ENCODE results near the gene ITGAV. TPM values are rescaled to one million over a fixed set of nuclear protein-coding genes. Genes with fewer than 3 reads are reported as not detected.

Gene ITGAV
- total RNA-seq, 1 donor from 2014 or later, result 72.8 TPM

DNA sequence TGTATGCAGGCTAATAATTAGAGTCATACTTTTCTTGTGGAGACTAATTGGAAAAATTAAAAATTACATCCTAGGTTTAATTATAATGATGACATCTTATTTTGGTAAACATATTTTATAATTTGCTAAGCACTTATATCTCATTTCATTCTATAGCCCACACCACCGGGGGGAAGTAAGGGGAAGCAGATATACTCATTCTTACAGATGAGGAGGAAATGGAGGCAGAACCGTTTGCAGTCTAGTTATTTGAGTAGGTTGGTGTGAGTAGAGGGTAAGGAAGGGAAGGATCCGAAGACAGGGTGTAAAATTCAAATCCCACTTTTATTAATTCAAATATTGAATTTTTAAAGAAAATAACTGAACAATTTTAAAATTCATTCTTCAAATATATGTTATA is 3.7 kb downstream of the ITGAV start:
- H3K79me2 ChIP-seq (ENCODE audit: low read depth), result peaks cover 76% of the 10 kb centered on the region
- no peak overlapping the region for H3K4me2 ChIP-seq
- peaks cover 6% of the 10 kb centered on the region for H4K20me1 ChIP-seq (ENCODE audit: low read depth)
- no peak overlapping the region for H3K27ac Mint-ChIP-seq
- no peak for TF ChIP-seq EZH2 (IDR thresholded peaks at IDR 0.05)
- TF ChIP-seq, protein P1, sequence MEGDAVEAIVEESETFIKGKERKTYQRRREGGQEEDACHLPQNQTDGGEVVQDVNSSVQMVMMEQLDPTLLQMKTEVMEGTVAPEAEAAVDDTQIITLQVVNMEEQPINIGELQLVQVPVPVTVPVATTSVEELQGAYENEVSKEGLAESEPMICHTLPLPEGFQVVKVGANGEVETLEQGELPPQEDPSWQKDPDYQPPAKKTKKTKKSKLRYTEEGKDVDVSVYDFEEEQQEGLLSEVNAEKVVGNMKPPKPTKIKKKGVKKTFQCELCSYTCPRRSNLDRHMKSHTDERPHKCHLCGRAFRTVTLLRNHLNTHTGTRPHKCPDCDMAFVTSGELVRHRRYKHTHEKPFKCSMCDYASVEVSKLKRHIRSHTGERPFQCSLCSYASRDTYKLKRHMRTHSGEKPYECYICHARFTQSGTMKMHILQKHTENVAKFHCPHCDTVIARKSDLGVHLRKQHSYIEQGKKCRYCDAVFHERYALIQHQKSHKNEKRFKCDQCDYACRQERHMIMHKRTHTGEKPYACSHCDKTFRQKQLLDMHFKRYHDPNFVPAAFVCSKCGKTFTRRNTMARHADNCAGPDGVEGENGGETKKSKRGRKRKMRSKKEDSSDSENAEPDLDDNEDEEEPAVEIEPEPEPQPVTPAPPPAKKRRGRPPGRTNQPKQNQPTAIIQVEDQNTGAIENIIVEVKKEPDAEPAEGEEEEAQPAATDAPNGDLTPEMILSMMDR (IDR thresholded peaks at IDR 0.05), result no peak
- no peak for TF ChIP-seq EZH2phosphoT487 (IDR thresholded peaks at IDR 0.05)
- peaks cover 66% of the 10 kb centered on the region for H3K4me1 ChIP-seq
- peaks cover 4% of the 10 kb centered on the region for H3K27me3 Mint-ChIP-seq (ENCODE audit: insufficient read depth, low read depth)
- no peaks in the 10 kb centered on the region for H3K9me3 Mint-ChIP-seq
- H3F3A ChIP-seq (ENCODE audit: low read depth), result peaks cover 49% of the 10 kb centered on the region
- H3K4me3 ChIP-seq, result no peak overlapping the region
- H3K36me3 Mint-ChIP-seq, result peaks cover 3% of the 10 kb centered on the region
- H3K4me3 Mint-ChIP-seq, result no peak overlapping the region
- no peaks in the 10 kb centered on the region for H3K36me3 ChIP-seq
- no peaks in the 10 kb centered on the region for H3K9me3 ChIP-seq (ENCODE audit: low read depth)
- H3K9ac ChIP-seq, result no peak overlapping the region
- no peaks in the 10 kb centered on the region for H3K27me3 ChIP-seq
- H3K4me1 Mint-ChIP-seq, result peaks cover 42% of the 10 kb centered on the region
- no peak for DNase-seq (ENCODE audit: low spot score)
- H3K27ac ChIP-seq, result no peak overlapping the region
- no peak overlapping the region for H2AFZ ChIP-seq (replicated peaks)

GRCh38 chr2:186594001-186594722 is 4.3 kb downstream of the ITGAV start:
- H3K4me1 Mint-ChIP-seq, result peaks cover 46% of the 10 kb centered on the region
- DNase-seq (ENCODE audit: low spot score), result no peak
- H3K27ac Mint-ChIP-seq, result no peak overlapping the region
- Histone ChIP-seq H3K4me1 (peaks cover 68% of the 10 kb centered on the region), H3K4me3 (no peak overlapping the region), H3K9ac (no peak overlapping the region), H3K4me2 (no peak overlapping the region), H3K27ac (no peak overlapping the region), H3F3A (ENCODE audit: low read depth) (peaks cover 46% of the 10 kb centered on the region), H3K36me3 (no peaks in the 10 kb centered on the region), H2AFZ (replicated peaks) (no peak overlapping the region), H4K20me1 (ENCODE audit: low read depth) (peaks cover 6% of the 10 kb centered on the region), H3K9me3 (ENCODE audit: low read depth) (no peaks in the 10 kb centered on the region), H3K27me3 (no peaks in the 10 kb centered on the region), H3K79me2 (ENCODE audit: low read depth) (peaks cover 83% of the 10 kb centered on the region)
- TF ChIP-seq, protein P1 (IDR thresholded peaks at IDR 0.05), result no peak
- TF ChIP-seq EZH2phosphoT487 (IDR thresholded peaks at IDR 0.05) (no peak), EZH2 (IDR thresholded peaks at IDR 0.05) (no peak)
- no peak overlapping the region for H3K4me3 Mint-ChIP-seq
- H3K36me3 Mint-ChIP-seq, result peaks cover 3% of the 10 kb centered on the region
- peaks cover 4% of the 10 kb centered on the region for H3K27me3 Mint-ChIP-seq (ENCODE audit: insufficient read depth, low read depth)
- no peaks in the 10 kb centered on the region for H3K9me3 Mint-ChIP-seq

DNA sequence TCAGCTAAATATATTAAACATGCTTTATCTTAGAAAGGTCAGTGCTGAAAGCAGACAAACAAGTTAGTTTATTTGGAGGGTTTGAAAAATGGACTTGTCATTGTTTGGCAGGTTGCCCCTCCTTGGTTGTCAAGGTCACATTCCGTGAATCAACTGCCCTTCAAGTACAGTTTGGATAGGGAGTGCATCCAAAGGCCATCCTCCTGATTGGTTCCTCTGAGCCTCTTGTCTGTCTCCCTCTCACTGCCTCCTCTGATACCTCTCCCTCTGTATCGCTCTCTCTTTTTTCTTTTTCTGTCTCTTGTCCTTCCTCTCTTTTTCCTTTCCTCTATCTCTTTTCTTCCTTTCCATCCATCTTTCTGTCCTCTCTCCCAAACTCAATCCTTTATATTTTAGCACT is 5.4 kb downstream of the ITGAV start:
- H3K4me2 ChIP-seq, result peak overlapping the region; percentile 66

More for the DNA sequence above, 5.4 kb downstream of the ITGAV start:
- Histone ChIP-seq H3K4me1 (peaks cover 76% of the 10 kb centered on the region), H3K9me3 (ENCODE audit: low read depth) (no peaks in the 10 kb centered on the region), H3K27me3 (no peaks in the 10 kb centered on the region), H3K27ac (peak overlapping the region; percentile 40), H3K9ac (no peak overlapping the region), H2AFZ (replicated peaks) (no peak overlapping the region), H4K20me1 (ENCODE audit: low read depth) (peaks cover 6% of the 10 kb centered on the region), H3K4me3 (peak overlapping the region; percentile 16), H3K79me2 (ENCODE audit: low read depth) (peaks cover 92% of the 10 kb centered on the region), H3K36me3 (no peaks in the 10 kb centered on the region), H3F3A (ENCODE audit: low read depth) (peaks cover 37% of the 10 kb centered on the region)
- Mint-ChIP-seq H3K27me3 (ENCODE audit: insufficient read depth, low read depth) (peaks cover 4% of the 10 kb centered on the region), H3K9me3 (no peaks in the 10 kb centered on the region), H3K4me3 (no peak overlapping the region), H3K4me1 (peaks cover 49% of the 10 kb centered on the region), H3K36me3 (peaks cover 5% of the 10 kb centered on the region), H3K27ac (no peak overlapping the region)
- no peak for DNase-seq (ENCODE audit: low spot score)
- no peak for TF ChIP-seq EZH2phosphoT487 (IDR thresholded peaks at IDR 0.05)
- no peak for TF ChIP-seq EZH2 (IDR thresholded peaks at IDR 0.05)
- TF ChIP-seq, protein P1 (IDR thresholded peaks at IDR 0.05), result no peak
